Neural progenitor cell (in vitro differentiated cells): ENCODE data around the gene TSEN15. TPM values are rescaled to one million over a fixed set of nuclear protein-coding genes. Genes with fewer than 3 reads are reported as not detected.

Experiments
- DNase-seq: peaks from one replicate; pipeline ENCODE4 v3.0.0-alpha.2; 2016; ENCODE audit warnings: low spot score
- H2AFZ ChIP-seq: fragments of 200-600 bp; sonication (generic); replicated peaks from 2 replicates; pipeline ENCODE4 v1.6.1; 2016; ENCODE audit warnings: antibody characterized with exemption
- H3F3A ChIP-seq: fragments of 200-600 bp; sonication (generic); 2 replicates; pipeline ENCODE4 v1.6.1; 2016; ENCODE audit warnings: antibody characterized with exemption, low read depth
- H3K27ac ChIP-seq: fragments of 200-600 bp; sonication (generic); 2 replicates; pipeline ENCODE4 v1.5.1; 2016; ENCODE audit warnings: mild to moderate bottlenecking
- H3K27me3 ChIP-seq: fragments of 200-600 bp; sonication (generic); 2 replicates; pipeline ENCODE4 v1.6.1; 2016; ENCODE audit warnings: mild to moderate bottlenecking, moderate library complexity
- H3K36me3 ChIP-seq: fragments of 200-600 bp; sonication (generic); 2 replicates; pipeline ENCODE4 v1.5.1; 2016
- H3K4me1 ChIP-seq: fragments of 200-600 bp; sonication (generic); 2 replicates; pipeline ENCODE4 v1.6.1; 2016; ENCODE audit warnings: mixed run types
- H3K4me2 ChIP-seq: fragments of 200-600 bp; sonication (generic); 2 replicates; pipeline ENCODE4 v1.6.1; 2016
- H3K4me3 ChIP-seq: fragments of 200-600 bp; sonication (generic); 2 replicates; pipeline ENCODE4 v1.5.1; 2016
- H3K79me2 ChIP-seq: fragments of 200-600 bp; sonication (generic); 2 replicates; pipeline ENCODE4 v1.6.1; 2016; ENCODE audit warnings: low read depth
- H3K9ac ChIP-seq: fragments of 200-600 bp; sonication (generic); 2 replicates; pipeline ENCODE4 v1.6.1; 2016
- H3K9me3 ChIP-seq: fragments of 200-600 bp; sonication (generic); 2 replicates; pipeline ENCODE4 v1.5.1; 2016; ENCODE audit warnings: low read depth
- H4K20me1 ChIP-seq: fragments of 200-600 bp; sonication (generic); 2 replicates; pipeline ENCODE4 v1.6.1; 2016; ENCODE audit warnings: low read depth
- H3K27ac Mint-ChIP-seq: 3 replicates; pipeline ENCODE4 v1.8.0; 2021; ENCODE audit warnings: mixed read lengths
- H3K27me3 Mint-ChIP-seq: 2 replicates; pipeline ENCODE4 v1.8.0; 2022; ENCODE audit warnings: low read depth, mild to moderate bottlenecking, inconsistent platforms, moderate library complexity, mixed read lengths; ENCODE audit not compliant: insufficient read depth
- H3K36me3 Mint-ChIP-seq: 3 replicates; pipeline ENCODE4 v1.8.0; 2021; ENCODE audit warnings: mixed read lengths
- H3K4me1 Mint-ChIP-seq: 3 replicates; pipeline ENCODE4 v1.8.0; 2021; ENCODE audit warnings: mixed read lengths
- H3K4me3 Mint-ChIP-seq: 3 replicates; pipeline ENCODE4 v1.8.0; 2021; ENCODE audit warnings: mild to moderate bottlenecking, moderate library complexity, mixed read lengths
- H3K9me3 Mint-ChIP-seq: 3 replicates; pipeline ENCODE4 v1.8.0; 2020; ENCODE audit warnings: mixed read lengths
- CTCF ChIP-seq: fragments of 200-600 bp; sonication (generic); IDR thresholded peaks from 2 replicates; pipeline ENCODE4 v1.5.1; 2017; ENCODE audit warnings: antibody characterized with exemption, mild to moderate bottlenecking
- EZH2 ChIP-seq: fragments of 200-600 bp; sonication (generic); IDR thresholded peaks from 2 replicates; pipeline ENCODE4 v1.6.1; 2017; ENCODE audit warnings: antibody characterized with exemption, mild to moderate bottlenecking, moderate library complexity
- EZH2phosphoT487 ChIP-seq: fragments of 200-600 bp; sonication (generic); IDR thresholded peaks from 2 replicates; pipeline ENCODE4 v1.6.1; 2017; ENCODE audit warnings: antibody characterized with exemption
- total RNA-seq: library from RNA; depleted of rRNA; stranded (reverse); fragments of >200 nt; gene quantifications from 2 replicates; pipeline ENCODE4 v1.2.3, GENCODE V29; 2015; ENCODE audit warnings: low replicate concordance

TSEN15 gene
- total RNA-seq, 1 donor from 2014 or later, result 72.3 TPM

- H3K27ac ChIP-seq, result no peak overlapping the region
- no peaks in the 10 kb centered on the region for H3K79me2 ChIP-seq
- H3F3A ChIP-seq, result peaks cover 16% of the 10 kb centered on the region
- H4K20me1 ChIP-seq, result no peaks in the 10 kb centered on the region
- H3K27ac Mint-ChIP-seq, result no peak overlapping the region
- H3K9me3 Mint-ChIP-seq, result no peaks in the 10 kb centered on the region
- H3K27me3 Mint-ChIP-seq, result peaks cover 3% of the 10 kb centered on the region
- H3K9me3 ChIP-seq, result no peaks in the 10 kb centered on the region
- TF ChIP-seq EZH2phosphoT487 (no peak), EZH2 (no peak), CTCF (no peak)
- DNase-seq, result no peak
- H2AFZ ChIP-seq, result no peak overlapping the region
- no peaks in the 10 kb centered on the region for H3K36me3 Mint-ChIP-seq
- H3K4me2 ChIP-seq, result no peak overlapping the region
- no peak overlapping the region for H3K4me3 ChIP-seq
- H3K9ac ChIP-seq, result no peak overlapping the region
- no peaks in the 10 kb centered on the region for H3K36me3 ChIP-seq
- H3K4me1 Mint-ChIP-seq, result peaks cover 67% of the 10 kb centered on the region
- peak overlapping the region; percentile 17 for H3K4me3 Mint-ChIP-seq
- peaks cover 35% of the 10 kb centered on the region for H3K27me3 ChIP-seq
- H3K4me1 ChIP-seq, result peaks cover 11% of the 10 kb centered on the region
Measured at GRCh38 chr1:184031409-184032107, 20.0 kb upstream of the TSEN15 start.

GRCh38 chr1:184032306-184032929 is 19.1 kb upstream of the TSEN15 start:
- H3K79me2 ChIP-seq, result no peaks in the 10 kb centered on the region
- H3K27ac ChIP-seq, result no peak overlapping the region
- no peak overlapping the region for H3K4me2 ChIP-seq
- Mint-ChIP-seq H3K9me3 (no peaks in the 10 kb centered on the region), H3K4me3 (no peak overlapping the region), H3K4me1 (peaks cover 64% of the 10 kb centered on the region), H3K27me3 (peaks cover 3% of the 10 kb centered on the region), H3K27ac (peak overlapping the region; percentile 31), H3K36me3 (no peaks in the 10 kb centered on the region)
- no peaks in the 10 kb centered on the region for H3K9me3 ChIP-seq
- no peaks in the 10 kb centered on the region for H4K20me1 ChIP-seq
- no peak overlapping the region for H2AFZ ChIP-seq
- DNase-seq, result no peak
- H3F3A ChIP-seq, result peaks cover 17% of the 10 kb centered on the region
- peaks cover 44% of the 10 kb centered on the region for H3K27me3 ChIP-seq
- no peak for TF ChIP-seq EZH2phosphoT487
- TF ChIP-seq EZH2, result no peak
- no peak for TF ChIP-seq CTCF
- H3K4me1 ChIP-seq, result peaks cover 3% of the 10 kb centered on the region
- H3K4me3 ChIP-seq, result no peak overlapping the region
- H3K9ac ChIP-seq, result no peak overlapping the region
- no peaks in the 10 kb centered on the region for H3K36me3 ChIP-seq

- Histone ChIP-seq H3K27me3 (peaks cover 49% of the 10 kb centered on the region), H3K4me3 (no peak overlapping the region), H3K4me2 (no peak overlapping the region), H3K36me3 (no peaks in the 10 kb centered on the region), H3K4me1 (peaks cover 8% of the 10 kb centered on the region), H3F3A (peaks cover 22% of the 10 kb centered on the region), H3K9me3 (no peaks in the 10 kb centered on the region), H2AFZ (no peak overlapping the region), H3K79me2 (no peaks in the 10 kb centered on the region), H4K20me1 (no peaks in the 10 kb centered on the region), H3K27ac (no peak overlapping the region), H3K9ac (no peak overlapping the region)
- Mint-ChIP-seq H3K27me3 (peaks cover 3% of the 10 kb centered on the region), H3K36me3 (no peaks in the 10 kb centered on the region), H3K4me1 (peaks cover 68% of the 10 kb centered on the region), H3K9me3 (no peaks in the 10 kb centered on the region), H3K27ac (no peak overlapping the region), H3K4me3 (no peak overlapping the region)
- DNase-seq, result no peak
- TF ChIP-seq EZH2phosphoT487 (no peak), EZH2 (no peak), CTCF (no peak)
Measured at GRCh38 chr1:184032930-184033418, 18.6 kb upstream of the TSEN15 start.
